H1 (cell line): ENCODE data around the gene KCNK2. TPM values are rescaled to one million over a fixed set of nuclear protein-coding genes. Genes with fewer than 3 reads are reported as not detected.

Experiments
- CTCF ChIA-PET: fragments of 300-600 bp; sonication (Branson Sonifier 250); formaldehyde crosslinking; loops from one replicate; lab custom pipeline; 2021; ENCODE audit not compliant: partially characterized antibody; lab: Charles Lee
- POLR2A ChIA-PET: fragments of 300-600 bp; sonication (Branson Sonifier 250); formaldehyde crosslinking; loops from one replicate; lab custom pipeline; 2021; ENCODE audit warnings: inconsistent platforms; ENCODE audit not compliant: partially characterized antibody; lab: Charles Lee
- DNase-seq, 2 experiments: peaks; one replicate each; pipeline versions ENCODE4 v3.0.0 to v3.0.0-alpha.2; 2010 to 2022; ENCODE audit warnings: low spot score in 2 of 2, low read depth in 1 of 2, mixed read lengths in 1 of 2
- FAIRE-seq: peaks from 2 replicates; lab custom pipeline; 2011; peaks lifted over from hg19 to GRCh38; lab: Jason Lieb, UNC
- H2AFZ ChIP-seq: 2 replicates; pipeline ENCODE4 v1.8.1; 2012; ENCODE audit warnings: low read length, inconsistent platforms
- H2AK5ac ChIP-seq: 2 replicates; pipeline ENCODE4 v1.6.1; 2013; ENCODE audit warnings: low read depth, low read length
- H2BK120ac ChIP-seq: replicated peaks from 2 replicates; pipeline ENCODE3; 2013; ENCODE audit warnings: low read depth, low read length, inconsistent platforms
- H2BK12ac ChIP-seq: 2 replicates; pipeline ENCODE4 v1.6.1; 2013; ENCODE audit warnings: low read depth, low read length
- H2BK15ac ChIP-seq: 2 replicates; pipeline ENCODE4 v1.6.1; 2013; ENCODE audit warnings: low read length
- H2BK20ac ChIP-seq: 2 replicates; pipeline ENCODE4 v1.6.1; 2013; ENCODE audit warnings: low read length
- H2BK5ac ChIP-seq: 2 replicates; pipeline ENCODE4 v1.6.1; 2013; ENCODE audit warnings: low read depth, low read length
- H3K14ac ChIP-seq: 2 replicates; pipeline ENCODE4 v1.6.1; 2013; ENCODE audit warnings: inconsistent platforms; ENCODE audit not compliant: insufficient read length
- H3K18ac ChIP-seq: 2 replicates; pipeline ENCODE4 v1.6.1; 2013; ENCODE audit warnings: low read length; ENCODE audit errors: extremely low read depth
- H3K23ac ChIP-seq: 2 replicates; pipeline ENCODE4 v1.6.1; 2013; ENCODE audit warnings: inconsistent platforms; ENCODE audit not compliant: insufficient read length
- H3K23me2 ChIP-seq: 2 replicates; pipeline ENCODE4 v1.6.1; 2013; ENCODE audit warnings: low read depth, low read length
- H3K27ac ChIP-seq: 2 replicates; pipeline ENCODE4 v1.6.1; 2011; ENCODE audit warnings: low read depth, low read length, inconsistent platforms
- H3K27me3 ChIP-seq, 4 experiments: replicated peaks in 1 of 4; 1 replicate in 1 of 4; 2 replicates in 3 of 4; pipeline versions ENCODE4 v1.6.1 to v1.8.1; 2011 to 2013; ENCODE audit warnings: low read length in 3 of 4, mild to moderate bottlenecking in 3 of 4, inconsistent platforms in 2 of 4, mixed read lengths in 2 of 4, moderate library complexity in 1 of 4; ENCODE audit not compliant: control insufficient read depth in 3 of 4, insufficient read depth in 3 of 4; ENCODE audit errors: extremely low read depth in 1 of 4
- H3K36me3 ChIP-seq, 4 experiments: 2 replicates each; pipeline versions ENCODE4 v1.6.1 to v1.8.1; 2011 to 2013; ENCODE audit warnings: mild to moderate bottlenecking in 4 of 4, low read length in 3 of 4, moderate library complexity in 2 of 4, control low read depth in 1 of 4, inconsistent platforms in 1 of 4; ENCODE audit not compliant: insufficient read depth in 4 of 4, control insufficient read depth in 2 of 4
- H3K4ac ChIP-seq: replicated peaks from 2 replicates; pipeline ENCODE3; 2013; ENCODE audit warnings: low read length, low read depth, mixed read lengths, inconsistent platforms; ENCODE audit not compliant: insufficient read length
- H3K4me1 ChIP-seq, 4 experiments: replicated peaks in 1 of 4; 1 replicate in 1 of 4; 2 replicates in 3 of 4; pipeline versions ENCODE4 v1.6.1 to v1.8.1; 2011 to 2013; ENCODE audit warnings: low read length in 3 of 4, inconsistent platforms in 2 of 4, mixed read lengths in 1 of 4; ENCODE audit not compliant: insufficient read depth in 4 of 4, control insufficient read depth in 3 of 4
- H3K4me2 ChIP-seq, 2 experiments: 2 replicates each; pipeline versions ENCODE4 v1.6.1 to v1.8.1; 2011 to 2013; ENCODE audit warnings: low read depth in 2 of 2, low read length in 2 of 2, control low read depth in 1 of 2, inconsistent platforms in 1 of 2, mild to moderate bottlenecking in 1 of 2; ENCODE audit not compliant: insufficient read depth in 1 of 2
- H3K4me3 ChIP-seq, 4 experiments: fragments of 200-600, 300-600 bp in 1 of 4; sonication (generic), shearing (Covaris generic), sonication (Bioruptor Twin) in 1 of 4; 2 replicates each; pipeline versions ENCODE4 v1.5.1 to v1.8.1; 2011 to 2016; ENCODE audit warnings: low read length in 4 of 4, low read depth in 3 of 4, control low read depth in 2 of 4, inconsistent platforms in 2 of 4, mild to moderate bottlenecking in 2 of 4, mixed read lengths in 1 of 4, moderate library complexity in 1 of 4; ENCODE audit not compliant: insufficient read depth in 2 of 4; ENCODE audit errors: extremely low read depth in 1 of 4
- H3K56ac ChIP-seq: replicated peaks from 2 replicates; pipeline ENCODE3; 2013; ENCODE audit warnings: low read depth, mild to moderate bottlenecking, mixed read lengths, low read length, inconsistent platforms; ENCODE audit not compliant: insufficient read length
- H3K79me1 ChIP-seq: 2 replicates; pipeline ENCODE4 v1.6.1; 2013; ENCODE audit warnings: low read depth, low read length, control low read depth
- H3K79me2 ChIP-seq, 2 experiments: 2 replicates each; pipeline versions ENCODE4 v1.6.1 to v1.8.1; 2012 to 2013; ENCODE audit warnings: low read length in 2 of 2, mild to moderate bottlenecking in 2 of 2, inconsistent platforms in 1 of 2; ENCODE audit not compliant: insufficient read depth in 2 of 2, control insufficient read depth in 1 of 2
- H3K9ac ChIP-seq, 4 experiments: replicated peaks in 1 of 4; 1 replicate in 1 of 4; 2 replicates in 3 of 4; pipeline versions ENCODE4 v1.6.1 to v1.8.1; 2011 to 2013; ENCODE audit warnings: low read depth in 3 of 4, low read length in 3 of 4, control low read depth in 2 of 4, mild to moderate bottlenecking in 2 of 4, moderate library complexity in 2 of 4, inconsistent platforms in 1 of 4; ENCODE audit errors: extremely low read depth in 1 of 4
- H3K9me3 ChIP-seq, 2 experiments: 2 replicates each; pipeline versions ENCODE4 v1.6.1 to v1.8.1; 2012 to 2013; ENCODE audit warnings: mild to moderate bottlenecking in 2 of 2, moderate library complexity in 2 of 2, control low read depth in 1 of 2, inconsistent platforms in 1 of 2, low read depth in 1 of 2, low read length in 1 of 2, mixed read lengths in 1 of 2; ENCODE audit not compliant: insufficient read depth in 2 of 2
- H4K20me1 ChIP-seq, 2 experiments: replicated peaks in 1 of 2; 2 replicates each; pipeline versions ENCODE3 to v1.8.1; 2011 to 2013; ENCODE audit warnings: inconsistent platforms in 2 of 2, low read length in 2 of 2, mild to moderate bottlenecking in 1 of 2; ENCODE audit not compliant: insufficient read depth in 2 of 2, control insufficient read depth in 1 of 2
- H4K5ac ChIP-seq: 2 replicates; pipeline ENCODE4 v1.6.1; 2013; ENCODE audit warnings: low read length, low read depth, mixed read lengths, inconsistent platforms; ENCODE audit not compliant: insufficient read length
- H4K8ac ChIP-seq: 2 replicates; pipeline ENCODE4 v1.8.0; 2013; ENCODE audit warnings: mild to moderate bottlenecking, moderate library complexity, low read length, inconsistent platforms; ENCODE audit not compliant: insufficient read depth; ENCODE audit errors: extremely low read depth
- H4K91ac ChIP-seq: replicated peaks from 2 replicates; pipeline ENCODE3; 2013; ENCODE audit warnings: low read length, mixed read lengths, inconsistent platforms; ENCODE audit not compliant: insufficient read length
- BACH1 ChIP-seq: IDR thresholded peaks from 2 replicates; pipeline ENCODE4 v1.6.1; 2012; ENCODE audit warnings: low read length, improper control_type of control experiment
- CEBPB ChIP-seq: IDR thresholded peaks from 2 replicates; pipeline ENCODE4 v1.6.1; 2012; ENCODE audit warnings: low read depth, low read length
- HDAC2 ChIP-seq, 2 experiments: fragments of 300-600 bp in 1 of 2; sonication (generic) in 1 of 2; IDR thresholded peaks; 2 replicates each; pipeline ENCODE4 v1.6.1; 2011 to 2012; ENCODE audit warnings: low read depth in 2 of 2, low read length in 2 of 2, mild to moderate bottlenecking in 2 of 2, moderate library complexity in 2 of 2, borderline replicate concordance in 1 of 2, inconsistent platforms in 1 of 2
- TAF1 ChIP-seq: IDR thresholded peaks from 2 replicates; pipeline ENCODE4 v1.6.1; 2011; ENCODE audit warnings: mild to moderate bottlenecking, low read depth, low read length
- WGBS, 2 experiments: shearing (Covaris generic) in 1 of 2; methylation state at CpG; one replicate each; pipeline versions ENCODE4 v1.1.6 to v1.1.7; 2013 to 2015; ENCODE audit warnings: low lambda C conversion rate in 2 of 2, mixed read lengths in 2 of 2, inconsistent platforms in 1 of 2, low coverage in 1 of 2, missing lambda C conversion rate in 1 of 2; ENCODE audit not compliant: insufficient replicate concordance in 2 of 2, insufficient coverage in 1 of 2, insufficient read length in 1 of 2; ENCODE audit errors: extremely low coverage in 1 of 2, missing lambda C conversion rate in 1 of 2; 5-methylcytosine and 5-hydroxymethylcytosine counted together
- polyA plus RNA-seq, 7 experiments: library from polyadenylated mRNA; depleted of rRNA in 3 of 7; stranded (reverse) in 5 of 7; unstranded in 2 of 7; fragments of >200 nt in 5 of 7; fragments of 200-250 nt in 2 of 7; gene quantifications; 1 replicate in 5 of 7; 2 replicates in 1 of 7; 4 replicates in 1 of 7; pipeline versions ENCODE4 v1.2.1 to v1.2.3, GENCODE V29; 2011 to 2013; ENCODE audit warnings: missing spikeins in 2 of 7, mixed read lengths in 2 of 7
- total RNA-seq: library from RNA; stranded (reverse); fragmentation: NEBNext Ultra II Directional; extraction: Animal tissue kit (Norgen Biotek cat#: 25700); gene quantifications from 2 replicates; pipeline ENCODE4 v1.2.1, GENCODE V29; 2021
- TF ChIP-seq, protein P1 (sequence below): IDR thresholded peaks from 2 replicates; pipeline ENCODE4 v1.6.1; 2012; ENCODE audit warnings: low read length, inconsistent platforms

The KCNK2 gene
- total and polyA plus RNA-seq, 2 of the 8 experiments (the other 6 are each of a cell fraction or from before 2014, with no cell fraction given): 0.59 to 1.2 TPM

DNA sequence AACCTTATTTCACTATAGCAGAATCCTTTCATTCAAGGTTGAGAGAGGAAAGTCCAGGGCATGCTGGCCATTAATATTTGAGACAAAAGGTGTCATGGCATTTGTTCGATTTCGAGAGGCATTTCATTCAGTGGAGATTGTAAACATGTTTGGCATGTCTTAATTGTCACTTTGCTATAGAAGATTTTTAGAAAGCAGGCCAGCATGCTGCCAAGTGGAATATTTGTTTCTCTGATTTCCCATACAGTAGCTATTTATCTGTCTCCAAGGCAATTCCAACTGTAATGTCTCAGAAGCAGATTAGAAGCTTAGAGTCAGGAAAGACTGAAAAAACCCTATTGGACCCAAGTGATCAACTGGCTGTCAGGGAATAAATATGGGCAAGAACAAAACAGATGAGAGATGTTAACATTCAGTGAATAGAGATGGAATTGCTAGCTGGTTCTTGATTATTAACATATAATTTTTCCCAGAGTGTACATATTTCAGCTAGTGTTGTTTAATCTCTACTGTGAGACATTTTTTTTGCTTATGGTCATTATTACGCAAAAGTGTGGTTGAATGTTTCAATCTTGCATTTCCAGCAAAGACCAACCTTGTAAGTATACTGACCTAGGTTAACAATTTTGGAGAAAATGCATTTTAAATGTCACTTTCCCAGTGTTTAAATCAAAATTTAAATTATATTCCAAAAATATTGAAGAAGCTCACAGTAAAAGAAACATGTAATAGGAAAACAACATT, 174.6 kb downstream of the KCNK2 start:
- H3K23me2 ChIP-seq: no peaks in the 10 kb centered on the region
- DNase-seq (no peak), FAIRE-seq (no peak)
- TF ChIP-seq CEBPB (no peak), HDAC2 (IDR thresholded peaks at IDR 0.05; ENCODE audit: borderline replicate concordance in 1 of 2, low read depth in 2 of 2, low read length in 2 of 2) (no peak), BACH1 (no peak), TAF1 (no peak)
- TF ChIP-seq, protein P1, sequence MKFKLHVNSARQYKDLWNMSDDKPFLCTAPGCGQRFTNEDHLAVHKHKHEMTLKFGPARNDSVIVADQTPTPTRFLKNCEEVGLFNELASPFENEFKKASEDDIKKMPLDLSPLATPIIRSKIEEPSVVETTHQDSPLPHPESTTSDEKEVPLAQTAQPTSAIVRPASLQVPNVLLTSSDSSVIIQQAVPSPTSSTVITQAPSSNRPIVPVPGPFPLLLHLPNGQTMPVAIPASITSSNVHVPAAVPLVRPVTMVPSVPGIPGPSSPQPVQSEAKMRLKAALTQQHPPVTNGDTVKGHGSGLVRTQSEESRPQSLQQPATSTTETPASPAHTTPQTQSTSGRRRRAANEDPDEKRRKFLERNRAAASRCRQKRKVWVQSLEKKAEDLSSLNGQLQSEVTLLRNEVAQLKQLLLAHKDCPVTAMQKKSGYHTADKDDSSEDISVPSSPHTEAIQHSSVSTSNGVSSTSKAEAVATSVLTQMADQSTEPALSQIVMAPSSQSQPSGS: no peak
- H3K18ac ChIP-seq: no peak overlapping the region
- CTCF ChIA-PET: no interaction called here
- no peaks in the 10 kb centered on the region for H3K79me2 ChIP-seq
- H2BK5ac ChIP-seq: no peak overlapping the region
- H3K79me1 ChIP-seq: no peaks in the 10 kb centered on the region
- H3K4me2 ChIP-seq: no peak overlapping the region
- no peak overlapping the region for H3K4ac ChIP-seq
- H3K9ac ChIP-seq: no peak overlapping the region
- H2BK12ac ChIP-seq: no peak overlapping the region
- WGBS, 2 experiments: 98% methylated on average over 3 of the region's 3 CpGs; no CpG with 5 or more reads in 1 of the 2 experiments
- no peak overlapping the region for H2AFZ ChIP-seq
- no peaks in the 10 kb centered on the region for H3K9me3 ChIP-seq
- POLR2A ChIA-PET: no interaction called here
- no peak overlapping the region for H2BK15ac ChIP-seq
- no peak overlapping the region for H2BK120ac ChIP-seq
- no peaks in the 10 kb centered on the region for H3K36me3 ChIP-seq
- no peak overlapping the region for H3K56ac ChIP-seq
- H4K91ac ChIP-seq: no peak overlapping the region
- H3K14ac ChIP-seq: no peak overlapping the region
- no peak overlapping the region for H2AK5ac ChIP-seq
- H3K4me1 ChIP-seq: no peaks in the 10 kb centered on the region
- H4K20me1 ChIP-seq: no peaks in the 10 kb centered on the region
- no peak overlapping the region for H3K27ac ChIP-seq
- no peak overlapping the region for H4K5ac ChIP-seq
- no peak overlapping the region for H3K23ac ChIP-seq
- no peak overlapping the region for H4K8ac ChIP-seq
- H3K27me3 ChIP-seq: no peaks in the 10 kb centered on the region
- no peak overlapping the region for H3K4me3 ChIP-seq
- H2BK20ac ChIP-seq: no peak overlapping the region
